Cardiac muscle cell (in vitro differentiated cells and primary cell): ENCODE data around the gene PRSS3. TPM values are rescaled to one million over a fixed set of nuclear protein-coding genes. Genes with fewer than 3 reads are reported as not detected.
"Not testable (repeated sequence)": the region's sequence is repeated elsewhere in the genome, so short reads cannot be mapped to it uniquely, and the experiment has no call there.

Experiments used
- DNase-seq, 2 donors: peaks; one replicate each; pipeline versions ENCODE4 v3.0.0 to v3.0.0-alpha.2; 2010 to 2017; ENCODE audit warnings: low read depth in 1 of 2, low spot score in 1 of 2
- H3K27ac ChIP-seq: fragments of 200-600 bp; sonication (generic); 2 replicates; pipeline ENCODE4 v1.5.1; 2016
- H3K27me3 ChIP-seq: fragments of 200-600 bp; sonication (generic); 2 replicates; pipeline ENCODE4 v1.6.0; 2016; ENCODE audit warnings: control low read depth
- H3K36me3 ChIP-seq: fragments of 200-600 bp; sonication (generic); 2 replicates; pipeline ENCODE4 v1.5.1; 2016; ENCODE audit warnings: control low read depth
- H3K4me1 ChIP-seq: fragments of 200-600 bp; sonication (generic); 2 replicates; pipeline ENCODE4 v1.8.1; 2017; ENCODE audit warnings: low read depth, mild to moderate bottlenecking, mixed run types
- H3K4me3 ChIP-seq: fragments of 200-600 bp; sonication (generic); 2 replicates; pipeline ENCODE4 v1.5.1; 2016; ENCODE audit warnings: mild to moderate bottlenecking
- H3K9me3 ChIP-seq: fragments of 200-600 bp; sonication (generic); 2 replicates; pipeline ENCODE4 v1.5.1; 2017; ENCODE audit warnings: low read depth, mild to moderate bottlenecking, control low read depth
- CTCF ChIP-seq: IDR thresholded peaks from 2 replicates; pipeline ENCODE4 v1.5.1; 2012; ENCODE audit warnings: low read depth, mild to moderate bottlenecking, low read length
- polyA plus RNA-seq: library from polyadenylated mRNA; unstranded; fragments of >200 nt; fragmentation: Nextera tagmentation; extraction: Ambion mirVana; gene quantifications from 2 replicates; pipeline ENCODE4 v1.2.1, GENCODE V29; 2016
- total RNA-seq: library from RNA; depleted of rRNA; stranded (reverse); fragments of >200 nt; gene quantifications from 2 replicates; pipeline ENCODE4 v1.2.3, GENCODE V29; 2016

PRSS3 gene
- total and polyA plus RNA-seq, 2 experiments from 2014 or later, result 0.24 TPM; not detected in 1

- DNase-seq, result peak in 1 of 2 donors; percentile 41
- H3K36me3 ChIP-seq, result no peaks in the 10 kb centered on the region
- peak; percentile 42 for TF ChIP-seq CTCF
Measured at GRCh38 chr9:33785914-33786313, 9.4 kb upstream of the PRSS3 start.

GRCh38 chr9:33786681-33787080 lies 8.7 kb upstream of the PRSS3 start:
- Histone ChIP-seq H3K36me3 (no peaks in the 10 kb centered on the region), H3K27ac (no peak overlapping the region), H3K4me3 (no peak overlapping the region), H3K27me3 (no peaks in the 10 kb centered on the region), H3K4me1 (no peaks in the 10 kb centered on the region), H3K9me3 (no peaks in the 10 kb centered on the region)
- no peak for DNase-seq
- no peak for TF ChIP-seq CTCF

More at GRCh38 chr9:33785914-33786313, 9.4 kb upstream of the PRSS3 start:
- Histone ChIP-seq H3K27ac (no peak overlapping the region), H3K27me3 (no peaks in the 10 kb centered on the region), H3K4me1 (no peaks in the 10 kb centered on the region), H3K9me3 (no peaks in the 10 kb centered on the region), H3K4me3 (no peak overlapping the region)

GRCh38 chr9:33787839-33788238 lies 7.5 kb upstream of the PRSS3 start:
- DNase-seq, result peak in 1 of 2 donors; percentile 23
- H3K9me3 ChIP-seq, result no peaks in the 10 kb centered on the region
- peak; percentile 12 for TF ChIP-seq CTCF
- no peaks in the 10 kb centered on the region for H3K4me1 ChIP-seq
- no peak overlapping the region for H3K4me3 ChIP-seq
- no peaks in the 10 kb centered on the region for H3K36me3 ChIP-seq
- H3K27me3 ChIP-seq, result no peaks in the 10 kb centered on the region
- no peak overlapping the region for H3K27ac ChIP-seq

- H3K4me3 ChIP-seq, DNase-seq, H3K4me1 ChIP-seq, H3K27ac ChIP-seq, H3K36me3 ChIP-seq, H3K27me3 ChIP-seq, H3K9me3 ChIP-seq: not testable (repeated sequence)
Measured at GRCh38 chr9:33789429-33789828, 5.9 kb upstream of the PRSS3 start.

- Histone ChIP-seq H3K36me3 (no peaks in the 10 kb centered on the region), H3K4me1 (no peaks in the 10 kb centered on the region), H3K9me3 (no peaks in the 10 kb centered on the region), H3K27ac (no peak overlapping the region), H3K27me3 (no peaks in the 10 kb centered on the region), H3K4me3 (no peak overlapping the region)
- no peak for TF ChIP-seq CTCF
- peak in 1 of 2 donors; percentile 44 for DNase-seq
Measured at GRCh38 chr9:33791117-33791516, 4.2 kb upstream of the PRSS3 start.

GRCh38 chr9:33793496-33793895 lies 1.9 kb upstream of the PRSS3 start:
- H3K27me3 ChIP-seq, DNase-seq, H3K36me3 ChIP-seq, H3K27ac ChIP-seq, H3K4me1 ChIP-seq, H3K9me3 ChIP-seq, H3K4me3 ChIP-seq: not testable (repeated sequence)

GRCh38 chr9:33794560-33794959 lies 801 bp upstream of the PRSS3 start:
- Histone ChIP-seq H3K9me3 (no peaks in the 10 kb centered on the region), H3K27ac (no peak overlapping the region), H3K4me1 (no peaks in the 10 kb centered on the region), H3K4me3 (no peak overlapping the region), H3K36me3 (no peaks in the 10 kb centered on the region), H3K27me3 (no peaks in the 10 kb centered on the region)
- no peak for DNase-seq
- no peak for TF ChIP-seq CTCF
